ENCODE measurements around the gene PSMB2. TPM values are rescaled to one million over a fixed set of nuclear protein-coding genes. Genes with fewer than 3 reads are reported as not detected.

The PSMB2 gene
- total and polyA plus RNA-seq, 2 donors = 32.8 to 62.0 TPM

- WGBS = 96% methylated on average over 6 of the region's 6 CpGs
- Histone ChIP-seq H3K27ac (ENCODE audit: low read depth in 1 of 2, low read length in 1 of 2) (no peak overlapping the region), H3K4me3 (ENCODE audit: low read length in 2 of 2) (no peak overlapping the region), H3K36me3 (ENCODE audit: control insufficient read depth in 2 of 2, insufficient read depth in 2 of 2, low read length in 1 of 2) (peaks cover 42 to 69% of the 10 kb centered on the region in 2 donors), H3K27me3 (ENCODE audit: control insufficient read depth in 2 of 2, insufficient read depth in 1 of 2, low read length in 1 of 2) (no peaks in the 10 kb centered on the region), H3K9me3 (ENCODE audit: control insufficient read depth in 2 of 2, insufficient read depth in 1 of 2, low read length in 1 of 2) (no peaks in the 10 kb centered on the region), H3K4me1 (ENCODE audit: control insufficient read depth in 2 of 2, insufficient read depth in 2 of 2, low read length in 2 of 2) (no peaks in the 10 kb centered on the region)
- DNase-seq (ENCODE audit: low read depth in 6 of 9, low spot score in 9 of 9) = no peak
These were observed 36.1 kb downstream of the PSMB2 start for GRCh38 chr1:35605071-35605866.

GRCh38 chr1:35603941-35604340 lies 37.4 kb downstream of the PSMB2 start:
- Histone ChIP-seq H3K9me3 (ENCODE audit: control insufficient read depth in 2 of 2, insufficient read depth in 1 of 2, low read length in 1 of 2) (no peaks in the 10 kb centered on the region), H3K36me3 (ENCODE audit: control insufficient read depth in 2 of 2, insufficient read depth in 2 of 2, low read length in 1 of 2) (peaks cover 42 to 64% of the 10 kb centered on the region in 2 donors), H3K4me1 (ENCODE audit: control insufficient read depth in 2 of 2, insufficient read depth in 2 of 2, low read length in 2 of 2) (no peaks in the 10 kb centered on the region), H3K27me3 (ENCODE audit: control insufficient read depth in 2 of 2, insufficient read depth in 1 of 2, low read length in 1 of 2) (no peaks in the 10 kb centered on the region), H3K4me3 (ENCODE audit: low read length in 2 of 2) (no peak overlapping the region), H3K27ac (ENCODE audit: low read depth in 1 of 2, low read length in 1 of 2) (no peak overlapping the region)
- DNase-seq (ENCODE audit: low read depth in 6 of 9, low spot score in 9 of 9) = no peak
- 95% methylated on average over 4 of the region's 4 CpGs for WGBS

GRCh38 chr1:35603468-35603867 lies 37.9 kb downstream of the PSMB2 start:
- Histone ChIP-seq H3K36me3 (ENCODE audit: control insufficient read depth in 2 of 2, insufficient read depth in 2 of 2, low read length in 1 of 2) (peaks cover 39 to 62% of the 10 kb centered on the region in 2 donors), H3K27me3 (ENCODE audit: control insufficient read depth in 2 of 2, insufficient read depth in 1 of 2, low read length in 1 of 2) (no peaks in the 10 kb centered on the region), H3K4me3 (ENCODE audit: low read length in 2 of 2) (no peak overlapping the region), H3K4me1 (ENCODE audit: control insufficient read depth in 2 of 2, insufficient read depth in 2 of 2, low read length in 2 of 2) (no peaks in the 10 kb centered on the region), H3K9me3 (ENCODE audit: control insufficient read depth in 2 of 2, insufficient read depth in 1 of 2, low read length in 1 of 2) (no peaks in the 10 kb centered on the region), H3K27ac (ENCODE audit: low read depth in 1 of 2, low read length in 1 of 2) (no peak overlapping the region)
- 98% methylated on average over 3 of the region's 3 CpGs for WGBS
- DNase-seq (ENCODE audit: low read depth in 6 of 9, low spot score in 9 of 9) = no peak

- no peak overlapping the region for H3K4me3 ChIP-seq (ENCODE audit: low read length in 2 of 2)
- WGBS = 97% methylated on average over 3 of the region's 3 CpGs
- no peaks in the 10 kb centered on the region for H3K9me3 ChIP-seq (ENCODE audit: control insufficient read depth in 2 of 2, insufficient read depth in 1 of 2, low read length in 1 of 2)
- no peaks in the 10 kb centered on the region for H3K27me3 ChIP-seq (ENCODE audit: control insufficient read depth in 2 of 2, insufficient read depth in 1 of 2, low read length in 1 of 2)
- no peaks in the 10 kb centered on the region for H3K4me1 ChIP-seq (ENCODE audit: control insufficient read depth in 2 of 2, insufficient read depth in 2 of 2, low read length in 2 of 2)
- H3K27ac ChIP-seq (ENCODE audit: low read depth in 1 of 2, low read length in 1 of 2) = no peak overlapping the region
- H3K36me3 ChIP-seq (ENCODE audit: control insufficient read depth in 2 of 2, insufficient read depth in 2 of 2, low read length in 1 of 2) = peaks cover 38 to 55% of the 10 kb centered on the region in 2 donors
- DNase-seq (ENCODE audit: low read depth in 6 of 9, low spot score in 9 of 9) = no peak
These were observed 40.7 kb downstream of the PSMB2 start for GRCh38 chr1:35600593-35600992.

- no peaks in the 10 kb centered on the region for H3K4me1 ChIP-seq (ENCODE audit: control insufficient read depth in 2 of 2, insufficient read depth in 2 of 2, low read length in 2 of 2)
- H3K27me3 ChIP-seq (ENCODE audit: control insufficient read depth in 2 of 2, insufficient read depth in 1 of 2, low read length in 1 of 2) = no peaks in the 10 kb centered on the region
- no peak overlapping the region for H3K4me3 ChIP-seq (ENCODE audit: low read length in 2 of 2)
- peaks cover 28 to 44% of the 10 kb centered on the region in 2 donors for H3K36me3 ChIP-seq (ENCODE audit: control insufficient read depth in 2 of 2, insufficient read depth in 2 of 2, low read length in 1 of 2)
- no peak overlapping the region for H3K27ac ChIP-seq (ENCODE audit: low read depth in 1 of 2, low read length in 1 of 2)
- over 99% methylated on average over 3 of the region's 3 CpGs for WGBS
- no peaks in the 10 kb centered on the region for H3K9me3 ChIP-seq (ENCODE audit: control insufficient read depth in 2 of 2, insufficient read depth in 1 of 2, low read length in 1 of 2)
- no peak for DNase-seq (ENCODE audit: low read depth in 6 of 9, low spot score in 9 of 9)
These were observed 41.9 kb downstream of the PSMB2 start for GRCh38 chr1:35599411-35599810.

- Histone ChIP-seq H3K27ac (ENCODE audit: low read depth in 1 of 2, low read length in 1 of 2) (no peak overlapping the region), H3K9me3 (ENCODE audit: control insufficient read depth in 2 of 2, insufficient read depth in 1 of 2, low read length in 1 of 2) (no peaks in the 10 kb centered on the region), H3K27me3 (ENCODE audit: control insufficient read depth in 2 of 2, insufficient read depth in 1 of 2, low read length in 1 of 2) (no peaks in the 10 kb centered on the region), H3K4me1 (ENCODE audit: control insufficient read depth in 2 of 2, insufficient read depth in 2 of 2, low read length in 2 of 2) (no peaks in the 10 kb centered on the region), H3K36me3 (ENCODE audit: control insufficient read depth in 2 of 2, insufficient read depth in 2 of 2, low read length in 1 of 2) (peaks cover 23 to 40% of the 10 kb centered on the region in 2 donors), H3K4me3 (ENCODE audit: low read length in 2 of 2) (no peak overlapping the region)
- WGBS = 95% methylated on average over 2 of the region's 2 CpGs
- DNase-seq (ENCODE audit: low read depth in 6 of 9, low spot score in 9 of 9) = no peak
These were observed 42.4 kb downstream of the PSMB2 start for GRCh38 chr1:35598895-35599294.

GRCh38 chr1:35597870-35598269 lies 43.5 kb downstream of the PSMB2 start:
- Histone ChIP-seq H3K27me3 (ENCODE audit: control insufficient read depth in 2 of 2, insufficient read depth in 1 of 2, low read length in 1 of 2) (no peaks in the 10 kb centered on the region), H3K4me3 (ENCODE audit: low read length in 2 of 2) (no peak overlapping the region), H3K4me1 (ENCODE audit: control insufficient read depth in 2 of 2, insufficient read depth in 2 of 2, low read length in 2 of 2) (peaks cover 0 to 7% of the 10 kb centered on the region in 2 donors), H3K9me3 (ENCODE audit: control insufficient read depth in 2 of 2, insufficient read depth in 1 of 2, low read length in 1 of 2) (no peaks in the 10 kb centered on the region), H3K27ac (ENCODE audit: low read depth in 1 of 2, low read length in 1 of 2) (no peak overlapping the region), H3K36me3 (ENCODE audit: control insufficient read depth in 2 of 2, insufficient read depth in 2 of 2, low read length in 1 of 2) (peaks cover 13 to 30% of the 10 kb centered on the region in 2 donors)
- DNase-seq (ENCODE audit: low read depth in 6 of 9, low spot score in 9 of 9) = no peak
- 98% methylated on average over 5 of the region's 5 CpGs for WGBS

GRCh38 chr1:35595684-35596083 lies 45.6 kb downstream of the PSMB2 start:
- 97% methylated on average over 7 of the region's 7 CpGs for WGBS
- no peak overlapping the region for H3K27ac ChIP-seq (ENCODE audit: low read depth in 1 of 2, low read length in 1 of 2)
- peaks cover 0 to 11% of the 10 kb centered on the region in 2 donors for H3K4me1 ChIP-seq (ENCODE audit: control insufficient read depth in 2 of 2, insufficient read depth in 2 of 2, low read length in 2 of 2)
- no peaks in the 10 kb centered on the region for H3K9me3 ChIP-seq (ENCODE audit: control insufficient read depth in 2 of 2, insufficient read depth in 1 of 2, low read length in 1 of 2)
- no peak overlapping the region for H3K4me3 ChIP-seq (ENCODE audit: low read length in 2 of 2)
- peaks cover 13 to 14% of the 10 kb centered on the region in 2 donors for H3K36me3 ChIP-seq (ENCODE audit: control insufficient read depth in 2 of 2, insufficient read depth in 2 of 2, low read length in 1 of 2)
- DNase-seq (ENCODE audit: low read depth in 6 of 9, low spot score in 9 of 9) = no peak
- H3K27me3 ChIP-seq (ENCODE audit: control insufficient read depth in 2 of 2, insufficient read depth in 1 of 2, low read length in 1 of 2) = no peaks in the 10 kb centered on the region

- H3K9me3 ChIP-seq (ENCODE audit: control insufficient read depth in 2 of 2, insufficient read depth in 1 of 2, low read length in 1 of 2) = no peaks in the 10 kb centered on the region
- DNase-seq (ENCODE audit: low read depth in 6 of 9, low spot score in 9 of 9) = no peak
- H3K4me3 ChIP-seq (ENCODE audit: low read length in 2 of 2) = no peak overlapping the region
- H3K27ac ChIP-seq (ENCODE audit: low read depth in 1 of 2, low read length in 1 of 2) = no peak overlapping the region
- H3K4me1 ChIP-seq (ENCODE audit: control insufficient read depth in 2 of 2, insufficient read depth in 2 of 2, low read length in 2 of 2) = peaks cover 0 to 11% of the 10 kb centered on the region in 2 donors
- H3K27me3 ChIP-seq (ENCODE audit: control insufficient read depth in 2 of 2, insufficient read depth in 1 of 2, low read length in 1 of 2) = no peaks in the 10 kb centered on the region
- H3K36me3 ChIP-seq (ENCODE audit: control insufficient read depth in 2 of 2, insufficient read depth in 2 of 2, low read length in 1 of 2) = peaks cover 10 to 12% of the 10 kb centered on the region in 2 donors
- 98% methylated on average over 9 of the region's 9 CpGs for WGBS
These were observed 47.1 kb downstream of the PSMB2 start for GRCh38 chr1:35594005-35594760.
